A673 (cell line): Measurements from ENCODE around the gene SUPT6H. TPM values are rescaled to one million over a fixed set of nuclear protein-coding genes. Genes with fewer than 3 reads are reported as not detected.

Experiments
- BruUV-seq: library from RNA; stranded (reverse); fragments of 400-500 nt; replicated peaks from 2 replicates; lab custom pipeline; 2021; lab: Mats Ljungman, UMichigan
- CTCF ChIA-PET: fragments of 300-600 bp; sonication (Branson Sonifier 250); formaldehyde crosslinking; loops from one replicate; lab custom pipeline; 2022; ENCODE audit warnings: antibody characterized with exemption; lab: Charles Lee
- POLR2A ChIA-PET: fragments of 300-600 bp; sonication (Branson Sonifier 250); formaldehyde crosslinking; loops from one replicate; lab custom pipeline; 2022; ENCODE audit warnings: antibody characterized with exemption; ENCODE audit not compliant: low non-redundant PET; lab: Charles Lee
- DNase-seq: peaks from one replicate; pipeline ENCODE4 v3.0.0-alpha.2; 2015; ENCODE audit warnings: low spot score
- H3K27ac ChIP-seq: fragments of 200-600 bp; sonication (generic); 2 replicates; pipeline ENCODE4 v1.5.1; 2016; ENCODE audit warnings: mixed run types, low read depth, mild to moderate bottlenecking, mixed read lengths, antibody characterized with exemption, low read length; ENCODE audit not compliant: poor library complexity, severe bottlenecking
- H3K27me3 ChIP-seq: fragments of 200-600 bp; sonication (generic); replicated peaks from 2 replicates; pipeline ENCODE4 v1.6.1; 2017; ENCODE audit warnings: mixed run types, low read depth, mild to moderate bottlenecking, mixed read lengths, antibody characterized with exemption, low read length; ENCODE audit not compliant: insufficient read depth, poor library complexity
- H3K36me3 ChIP-seq: fragments of 200-600 bp; sonication (generic); 2 replicates; pipeline ENCODE4 v1.6.1; 2016; ENCODE audit warnings: mixed run types, mild to moderate bottlenecking, mixed read lengths, antibody characterized with exemption, low read length; ENCODE audit not compliant: insufficient read depth, poor library complexity, severe bottlenecking
- H3K4me1 ChIP-seq: fragments of 200-600 bp; sonication (generic); 2 replicates; pipeline ENCODE4 v1.6.1; 2017; ENCODE audit warnings: mixed run types, mild to moderate bottlenecking, mixed read lengths, antibody characterized with exemption, low read length; ENCODE audit not compliant: insufficient read depth, poor library complexity, severe bottlenecking
- H3K4me3 ChIP-seq: fragments of 200-600 bp; sonication (generic); 2 replicates; pipeline ENCODE4 v1.5.1; 2016; ENCODE audit warnings: low read depth, mixed run types, mild to moderate bottlenecking, mixed read lengths, low read length; ENCODE audit not compliant: poor library complexity, severe bottlenecking
- H3K9me3 ChIP-seq: fragments of 200-600 bp; sonication (generic); 2 replicates; pipeline ENCODE4 v1.6.1; 2016; ENCODE audit warnings: mixed run types, low read depth, mild to moderate bottlenecking, mixed read lengths, antibody characterized with exemption, low read length; ENCODE audit not compliant: poor library complexity, severe bottlenecking
- CTCF ChIP-seq: fragments of 300-800, 200-600 bp; sonication (generic); conservative IDR thresholded peaks from 2 replicates; pipeline ENCODE4 v1.5.1; 2017; ENCODE audit warnings: low read depth, mild to moderate bottlenecking, antibody characterized with exemption, low read length, moderate library complexity, mixed read lengths
- EZH2 ChIP-seq: fragments of 200-600 bp; sonication (generic); IDR thresholded peaks from 2 replicates; pipeline ENCODE4 v1.6.1; 2017; ENCODE audit warnings: borderline replicate concordance, low read depth, mild to moderate bottlenecking, mixed read lengths, antibody characterized with exemption, low read length; ENCODE audit not compliant: poor library complexity, severe bottlenecking
- intact Hi-C: fragments of 100-400 bp; cut with micrococcal nuclease; formaldehyde crosslinking; loops from one replicate; pipeline ENCODE4 v1.10.0; 2022; ENCODE audit not compliant: unreplicated experiment
- total RNA-seq: library from RNA; stranded (reverse); gene quantifications from 2 replicates; pipeline ENCODE4 v1.2.3, GENCODE V29; 2021

Gene SUPT6H
- total RNA-seq, 1 experiment from 2014 or later = 105 TPM

- Histone ChIP-seq H3K36me3 (peaks cover 50% of the 10 kb centered on the region), H3K4me3 (no peak overlapping the region), H3K9me3 (no peaks in the 10 kb centered on the region), H3K27me3 (no peaks in the 10 kb centered on the region), H3K27ac (peak overlapping the region; percentile 79), H3K4me1 (peaks cover 48% of the 10 kb centered on the region)
- BruUV-seq = no TSS peak
- no peak for TF ChIP-seq EZH2
- TF ChIP-seq CTCF = no peak
- ChIA-PET CTCF (interaction anchor here (1.0 to 3.4 kb wide), 2 partner anchors 26 to 39 kb away, joined by 3 to 82 read pairs; no protein-coding TSS in a partner anchor), POLR2A (no interaction called here)
- intact Hi-C loops = loop anchor here (2.0 to 5.0 kb wide), 2 partner anchors 173 to 192 kb away; partner anchors contain the start of gene FLOT2
- DNase-seq = no peak
Observed at GRCh38 chr17:28724500-28725165, 62.6 kb downstream of the SUPT6H start.

GRCh38 chr17:28725166-28725659 is 63.2 kb downstream of the SUPT6H start:
- BruUV-seq = TSS peak; percentile 55
- peaks cover 48% of the 10 kb centered on the region for H3K4me1 ChIP-seq
- POLR2A ChIA-PET = interaction anchor here (0.7 kb wide), 1 partner anchor 36 kb away, joined by 3 read pairs; no protein-coding TSS in a partner anchor
- H3K4me3 ChIP-seq = peak overlapping the region; percentile 59
- TF ChIP-seq CTCF (no peak), EZH2 (no peak)
- H3K9me3 ChIP-seq = no peaks in the 10 kb centered on the region
- no peaks in the 10 kb centered on the region for H3K27me3 ChIP-seq
- H3K36me3 ChIP-seq = peaks cover 49% of the 10 kb centered on the region
- CTCF ChIA-PET = interaction anchor here (1.0 to 3.4 kb wide), 4 partner anchors 23 to 188 kb away, joined by 3 to 82 read pairs (median 8); no protein-coding TSS in a partner anchor
- intact Hi-C loops = loop anchor here (2.0 to 5.0 kb wide), 2 partner anchors 172 to 192 kb away; partner anchors contain the start of gene FLOT2
- H3K27ac ChIP-seq = peak overlapping the region; percentile 79
- peak; percentile 76 for DNase-seq

- TF ChIP-seq CTCF (no peak), EZH2 (no peak)
- Histone ChIP-seq H3K4me1 (peaks cover 48% of the 10 kb centered on the region), H3K36me3 (peaks cover 44% of the 10 kb centered on the region), H3K9me3 (no peaks in the 10 kb centered on the region), H3K27me3 (no peaks in the 10 kb centered on the region), H3K27ac (peak overlapping the region; percentile 79), H3K4me3 (peak overlapping the region; percentile 59)
- ChIA-PET CTCF (interaction anchor here (0.5 to 3.4 kb wide), 14 partner anchors 20 to 419 kb away, joined by 3 to 82 read pairs (median 11); no protein-coding TSS in a partner anchor), POLR2A (interaction anchor here (0.6 to 0.7 kb wide), 2 partner anchors 35 to 198 kb away, joined by 3 read pairs; no protein-coding TSS in a partner anchor)
- DNase-seq = peak; percentile 80
- BruUV-seq = no TSS peak
- intact Hi-C loops = loop anchor here (2.0 to 5.0 kb wide), 4 partner anchors 25 to 391 kb away; partner anchors contain the start of gene FLOT2
Observed at GRCh38 chr17:28725660-28726225, 63.7 kb downstream of the SUPT6H start.
